Uterus (tissue), 4 donors: ENCODE data around the gene SMAD6. TPM values are rescaled to one million over a fixed set of nuclear protein-coding genes. Genes with fewer than 3 reads are reported as not detected.

Experiments used
- DNase-seq, 2 donors: peaks; one replicate each; pipeline ENCODE4 v3.0.0-alpha.2; 2019 to 2020
- H3K27ac ChIP-seq, 2 donors: fragments of 200-600 bp; sonication (generic); 1 replicate in 1 of 2; 2 replicates in 1 of 2; pipeline ENCODE4 v1.5.1; 2016 to 2018
- H3K27me3 ChIP-seq, 2 donors: fragments of 200-600 bp; sonication (generic); one replicate each; pipeline ENCODE4 v1.5.1; 2018 to 2019; ENCODE audit warnings: control low read depth in 1 of 2
- H3K36me3 ChIP-seq, 2 donors: fragments of 200-600 bp; sonication (generic); one replicate each; pipeline ENCODE4 v1.5.1; 2019; ENCODE audit warnings: control low read depth in 1 of 2
- H3K4me1 ChIP-seq, 2 donors: fragments of 200-600 bp; sonication (generic); one replicate each; pipeline ENCODE4 v1.5.1; 2018 to 2019; ENCODE audit warnings: control low read depth in 1 of 2
- H3K4me3 ChIP-seq, 2 donors: fragments of 200-600 bp; sonication (generic); 1 replicate in 1 of 2; 2 replicates in 1 of 2; pipeline ENCODE4 v1.5.1; 2018 to 2019; ENCODE audit warnings: mild to moderate bottlenecking in 1 of 2
- H3K9me3 ChIP-seq, 2 donors: fragments of 200-600 bp; sonication (generic); one replicate each; pipeline ENCODE4 v1.5.1; 2019; ENCODE audit warnings: control low read depth in 1 of 2
- POLR2A ChIP-seq, 2 donors: fragments of 450-650 bp; IDR thresholded peaks; one replicate each; pipeline ENCODE4 v1.6.1; 2016; ENCODE audit warnings: antibody characterized with exemption in 2 of 2, mild to moderate bottlenecking in 1 of 2, moderate library complexity in 1 of 2
- intact Hi-C: fragments of 100-400 bp; cut with DNase I; formaldehyde crosslinking; loops from one replicate; pipeline ENCODE4 v1.15.1; 2023; ENCODE audit warnings: low total_unique reads
- total RNA-seq, 4 donors: library from RNA; depleted of rRNA in 3 of 4; stranded (reverse); fragments of >200 nt in 3 of 4; gene quantifications; one replicate each; pipeline versions ENCODE4 v1.1.0 to v1.2.4, GENCODE V29; 2014 to 2023
- TF ChIP-seq, protein P1 (sequence below), 4 experiments: fragments of 200-600 bp in 2 of 4; fragments of 450-650 bp in 2 of 4; sonication (generic) in 2 of 4; IDR thresholded peaks; one replicate each; pipeline ENCODE4 v1.5.1; 2016 to 2019; ENCODE audit warnings: antibody characterized with exemption in 4 of 4, mild to moderate bottlenecking in 2 of 4, moderate library complexity in 1 of 4
- donor health status: DM: yes; HTN: yes; CAD: no.

The SMAD6 gene
- total RNA-seq, 4 donors from 2014 or later: 9.4 to 30.1 (median 19.1) TPM

GRCh38 chr15:66739287-66739686 is 37.3 kb downstream of the SMAD6 start:
- H3K4me1 ChIP-seq: peaks cover 0 to 9% of the 10 kb centered on the region in 2 donors
- intact Hi-C loops: no loop called here
- TF ChIP-seq, protein P1, sequence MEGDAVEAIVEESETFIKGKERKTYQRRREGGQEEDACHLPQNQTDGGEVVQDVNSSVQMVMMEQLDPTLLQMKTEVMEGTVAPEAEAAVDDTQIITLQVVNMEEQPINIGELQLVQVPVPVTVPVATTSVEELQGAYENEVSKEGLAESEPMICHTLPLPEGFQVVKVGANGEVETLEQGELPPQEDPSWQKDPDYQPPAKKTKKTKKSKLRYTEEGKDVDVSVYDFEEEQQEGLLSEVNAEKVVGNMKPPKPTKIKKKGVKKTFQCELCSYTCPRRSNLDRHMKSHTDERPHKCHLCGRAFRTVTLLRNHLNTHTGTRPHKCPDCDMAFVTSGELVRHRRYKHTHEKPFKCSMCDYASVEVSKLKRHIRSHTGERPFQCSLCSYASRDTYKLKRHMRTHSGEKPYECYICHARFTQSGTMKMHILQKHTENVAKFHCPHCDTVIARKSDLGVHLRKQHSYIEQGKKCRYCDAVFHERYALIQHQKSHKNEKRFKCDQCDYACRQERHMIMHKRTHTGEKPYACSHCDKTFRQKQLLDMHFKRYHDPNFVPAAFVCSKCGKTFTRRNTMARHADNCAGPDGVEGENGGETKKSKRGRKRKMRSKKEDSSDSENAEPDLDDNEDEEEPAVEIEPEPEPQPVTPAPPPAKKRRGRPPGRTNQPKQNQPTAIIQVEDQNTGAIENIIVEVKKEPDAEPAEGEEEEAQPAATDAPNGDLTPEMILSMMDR (IDR thresholded peaks at IDR 0.05): no peak
- no peak for TF ChIP-seq POLR2A (IDR thresholded peaks at IDR 0.05)
- no peaks in the 10 kb centered on the region for H3K36me3 ChIP-seq
- H3K27ac ChIP-seq: no peak overlapping the region
- no peaks in the 10 kb centered on the region for H3K27me3 ChIP-seq
- no peak for DNase-seq
- no peaks in the 10 kb centered on the region for H3K9me3 ChIP-seq
- H3K4me3 ChIP-seq: no peak overlapping the region

DNA sequence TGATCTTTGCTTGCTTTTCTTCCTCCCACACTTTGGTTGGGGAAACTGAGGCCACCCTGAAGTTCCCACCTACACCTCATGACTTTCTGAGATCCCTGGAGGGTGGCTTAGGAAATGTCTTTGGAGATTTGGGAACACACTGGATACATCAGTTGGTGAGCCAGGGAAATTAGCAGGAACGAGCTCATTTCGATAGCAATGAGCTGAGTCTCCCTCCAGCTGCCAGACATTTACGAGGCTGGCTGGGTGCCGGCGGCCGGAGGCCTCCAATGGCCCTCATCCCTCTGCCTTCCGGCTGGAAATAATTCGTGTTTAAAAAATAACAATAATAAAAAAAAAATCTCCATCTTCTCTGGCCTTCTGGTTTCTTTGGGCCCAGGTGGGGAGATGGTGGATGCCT is 38.8 kb downstream of the SMAD6 start:
- peaks cover 2 to 5% of the 10 kb centered on the region in 2 donors for H3K4me1 ChIP-seq
- peak; percentile 89 to 90 for DNase-seq
- TF ChIP-seq, protein P1 (IDR thresholded peaks at IDR 0.05): no peak
- no peak for TF ChIP-seq POLR2A (IDR thresholded peaks at IDR 0.05)
- intact Hi-C loops: no loop called here
- H3K27me3 ChIP-seq: no peaks in the 10 kb centered on the region
- peak overlapping the region; percentile 52 to 63 for H3K27ac ChIP-seq
- H3K4me3 ChIP-seq: no peak overlapping the region
- H3K36me3 ChIP-seq: no peaks in the 10 kb centered on the region
- no peaks in the 10 kb centered on the region for H3K9me3 ChIP-seq

GRCh38 chr15:66741646-66742045 is 39.6 kb downstream of the SMAD6 start:
- Histone ChIP-seq H3K4me1 (peaks cover 4 to 5% of the 10 kb centered on the region in 2 donors), H3K9me3 (no peaks in the 10 kb centered on the region), H3K36me3 (no peaks in the 10 kb centered on the region), H3K27ac (peak overlapping the region in 1 of 2 donors; percentile 52), H3K27me3 (no peaks in the 10 kb centered on the region), H3K4me3 (no peak overlapping the region)
- TF ChIP-seq POLR2A (IDR thresholded peaks at IDR 0.05): no peak
- TF ChIP-seq, protein P1 (IDR thresholded peaks at IDR 0.05): no peak
- no peak for DNase-seq
- intact Hi-C loops: no loop called here

DNA sequence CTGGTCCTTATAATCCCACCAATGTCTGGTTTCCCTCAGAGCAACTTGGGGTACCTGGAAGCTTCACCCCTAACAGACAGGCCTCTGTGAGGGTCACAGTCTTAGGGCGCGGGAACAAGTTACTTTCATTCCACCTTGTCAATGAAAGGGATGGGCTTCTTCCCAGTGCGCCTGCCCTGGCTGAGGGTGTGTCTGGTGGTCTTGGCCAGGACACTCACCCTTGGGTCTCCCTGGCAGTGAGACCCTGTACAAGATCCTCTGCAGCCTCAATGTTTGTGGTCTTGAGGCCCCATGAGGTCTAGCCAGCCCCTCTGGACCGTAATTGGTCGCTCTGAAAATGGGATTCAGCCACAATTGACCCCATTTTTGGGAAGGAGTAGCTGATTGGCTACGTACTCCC is 40.2 kb downstream of the SMAD6 start:
- DNase-seq: no peak
- H3K4me3 ChIP-seq: no peak overlapping the region
- H3K36me3 ChIP-seq: no peaks in the 10 kb centered on the region
- no peak for TF ChIP-seq POLR2A (IDR thresholded peaks at IDR 0.05)
- TF ChIP-seq, protein P1 (IDR thresholded peaks at IDR 0.05): no peak
- no peaks in the 10 kb centered on the region for H3K27me3 ChIP-seq
- no peak overlapping the region for H3K27ac ChIP-seq
- intact Hi-C loops: no loop called here
- no peaks in the 10 kb centered on the region for H3K9me3 ChIP-seq
- H3K4me1 ChIP-seq: peaks cover 4 to 5% of the 10 kb centered on the region in 2 donors

DNA sequence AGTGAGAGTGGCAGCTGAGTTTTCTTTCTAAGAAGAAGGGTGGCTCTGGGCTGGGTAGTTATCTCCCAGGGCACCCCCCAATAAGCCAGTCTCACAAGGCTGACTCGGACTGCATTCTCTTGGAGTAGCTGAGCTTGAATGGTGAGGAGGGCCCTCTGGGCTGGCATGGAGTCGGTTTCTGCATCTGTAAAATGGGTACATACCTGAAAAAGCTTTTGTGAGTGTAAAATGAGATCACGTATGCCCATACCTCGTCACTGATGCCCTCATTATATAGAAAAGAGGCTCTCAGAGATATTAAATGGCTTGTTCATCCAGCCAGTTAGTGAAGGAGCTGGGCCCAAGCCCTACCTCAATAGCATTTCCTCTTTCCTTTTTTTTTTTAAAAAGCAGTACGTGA is 41.2 kb downstream of the SMAD6 start:
- no peaks in the 10 kb centered on the region for H3K36me3 ChIP-seq
- H3K4me1 ChIP-seq: peaks cover 5 to 7% of the 10 kb centered on the region in 2 donors
- peak overlapping the region in 1 of 2 donors; percentile 49 for H3K27ac ChIP-seq
- no peak for DNase-seq
- H3K9me3 ChIP-seq: no peaks in the 10 kb centered on the region
- intact Hi-C loops: no loop called here
- TF ChIP-seq POLR2A (IDR thresholded peaks at IDR 0.05): no peak
- TF ChIP-seq, protein P1 (IDR thresholded peaks at IDR 0.05): no peak
- H3K27me3 ChIP-seq: no peaks in the 10 kb centered on the region
- H3K4me3 ChIP-seq: no peak overlapping the region
